ENCODE data around the gene OSBPL5.

Gene OSBPL5

GRCh38 chr11:3134218-3134621 lies 30.9 kb downstream of the OSBPL5 start:
- DNase-seq (ENCODE audit: low spot score), result no peak

- DNase-seq (ENCODE audit: low spot score), result no peak
Observed at GRCh38 chr11:3133261-3134217, 31.6 kb downstream of the OSBPL5 start.

- no peak for DNase-seq (ENCODE audit: low spot score)
Observed at GRCh38 chr11:3132831-3133260, 32.3 kb downstream of the OSBPL5 start.

GRCh38 chr11:3132271-3132781 lies 32.8 kb downstream of the OSBPL5 start:
- no peak for DNase-seq (ENCODE audit: low spot score)

GRCh38 chr11:3131330-3131941 lies 33.7 kb downstream of the OSBPL5 start:
- DNase-seq (ENCODE audit: low spot score), result no peak

- no peak for DNase-seq (ENCODE audit: low spot score)
Observed at GRCh38 chr11:3130269-3131071, 34.6 kb downstream of the OSBPL5 start.

GRCh38 chr11:3129591-3130268 lies 35.4 kb downstream of the OSBPL5 start:
- no peak for DNase-seq (ENCODE audit: low spot score)

- no peak for DNase-seq (ENCODE audit: low spot score)
Observed at GRCh38 chr11:3129181-3129590, 35.9 kb downstream of the OSBPL5 start.

GRCh38 chr11:3128356-3129180 lies 36.5 kb downstream of the OSBPL5 start:
- DNase-seq (ENCODE audit: low spot score), result no peak

- no peak for DNase-seq (ENCODE audit: low spot score)
Observed at GRCh38 chr11:3127706-3128355, 37.3 kb downstream of the OSBPL5 start.

GRCh38 chr11:3126901-3127691 lies 38.0 kb downstream of the OSBPL5 start:
- no peak for DNase-seq (ENCODE audit: low spot score)

GRCh38 chr11:3126207-3126865 lies 38.8 kb downstream of the OSBPL5 start:
- DNase-seq (ENCODE audit: low spot score), result no peak

- DNase-seq (ENCODE audit: low spot score), result no peak
Observed at GRCh38 chr11:3124821-3125220, 40.3 kb downstream of the OSBPL5 start.

- no peak for DNase-seq (ENCODE audit: low spot score)
Observed at GRCh38 chr11:3123761-3124733, 41.1 kb downstream of the OSBPL5 start.

- no peak for DNase-seq (ENCODE audit: low spot score)
Observed at GRCh38 chr11:3123305-3123704, 41.8 kb downstream of the OSBPL5 start.

- DNase-seq (ENCODE audit: low spot score), result no peak
Observed at GRCh38 chr11:3122775-3123201, 42.3 kb downstream of the OSBPL5 start.

- no peak for DNase-seq (ENCODE audit: low spot score)
Observed at GRCh38 chr11:3121931-3122774, 43.0 kb downstream of the OSBPL5 start.
